ENCODE data around the gene OR4F6.
"Not testable (repeated sequence)": the region's sequence is repeated elsewhere in the genome, so short reads cannot be mapped to it uniquely, and the experiment has no call there.

Gene OR4F6

GRCh38 chr15:101803209-101803608 lies at the start of gene OR4F6:
Gene OR4F6, plus strand, starts transcription at chr15:101803509. Its CDS starts 2,211 bp downstream, at chr15:101805720.
- DNase-seq (ENCODE audit: low spot score) = no peak

- not testable (repeated sequence) for DNase-seq (ENCODE audit: low spot score)
Observed at GRCh38 chr15:101764669-101765339, 38.5 kb upstream of the OR4F6 start.

GRCh38 chr15:101765340-101765671 lies 38.0 kb upstream of the OR4F6 start:
- DNase-seq (ENCODE audit: low spot score) = not testable (repeated sequence)

- DNase-seq (ENCODE audit: low spot score) = no peak
Observed at GRCh38 chr15:101765772-101766456, 37.4 kb upstream of the OR4F6 start.

GRCh38 chr15:101767083-101767640 lies 36.1 kb upstream of the OR4F6 start:
- DNase-seq (ENCODE audit: low spot score) = not testable (repeated sequence)

GRCh38 chr15:101772921-101773320 lies 30.4 kb upstream of the OR4F6 start:
- DNase-seq (ENCODE audit: low spot score) = no peak

- DNase-seq (ENCODE audit: low spot score) = peak; percentile 5
Observed at GRCh38 chr15:101773496-101774100, 29.7 kb upstream of the OR4F6 start.

GRCh38 chr15:101775136-101775535 lies 28.2 kb upstream of the OR4F6 start:
- no peak for DNase-seq (ENCODE audit: low spot score)

GRCh38 chr15:101778576-101778975 lies 24.7 kb upstream of the OR4F6 start:
- DNase-seq (ENCODE audit: low spot score) = not testable (repeated sequence)

- not testable (repeated sequence) for DNase-seq (ENCODE audit: low spot score)
Observed at GRCh38 chr15:101780225-101780624, 23.1 kb upstream of the OR4F6 start.

- no peak for DNase-seq (ENCODE audit: low spot score)
Observed at GRCh38 chr15:101781928-101782327, 21.4 kb upstream of the OR4F6 start.

- DNase-seq (ENCODE audit: low spot score) = no peak
Observed at GRCh38 chr15:101784644-101785043, 18.7 kb upstream of the OR4F6 start.

- not testable (repeated sequence) for DNase-seq (ENCODE audit: low spot score)
Observed at GRCh38 chr15:101786422-101786821, 16.9 kb upstream of the OR4F6 start.

GRCh38 chr15:101788001-101788400 lies 15.3 kb upstream of the OR4F6 start:
- not testable (repeated sequence) for DNase-seq (ENCODE audit: low spot score)

GRCh38 chr15:101788503-101789269 lies 14.6 kb upstream of the OR4F6 start:
- DNase-seq (ENCODE audit: low spot score) = not testable (repeated sequence)

GRCh38 chr15:101790748-101791147 lies 12.6 kb upstream of the OR4F6 start:
- not testable (repeated sequence) for DNase-seq (ENCODE audit: low spot score)

GRCh38 chr15:101793981-101794380 lies 9.3 kb upstream of the OR4F6 start:
- not testable (repeated sequence) for DNase-seq (ENCODE audit: low spot score)

GRCh38 chr15:101795455-101795854 lies 7.9 kb upstream of the OR4F6 start:
- no peak for DNase-seq (ENCODE audit: low spot score)

GRCh38 chr15:101799665-101800064 lies 3.6 kb upstream of the OR4F6 start:
- DNase-seq (ENCODE audit: low spot score) = no peak

GRCh38 chr15:101801048-101801447 lies 2.3 kb upstream of the OR4F6 start:
- DNase-seq (ENCODE audit: low spot score) = no peak

GRCh38 chr15:101803676-101804075 lies 367 bp downstream of the OR4F6 start:
- no peak for DNase-seq (ENCODE audit: low spot score)

- no peak for DNase-seq (ENCODE audit: low spot score)
Observed at GRCh38 chr15:101804375-101804774, 1.1 kb downstream of the OR4F6 start.

All from CD4-positive, alpha-beta T cell treated with Interleukin-2 at 100 ng/mL for 4 hours (primary cell).